NOMO-1 treated with DMSO at 0.1 percent for 48 hours (cell line): ENCODE data around the gene TRPV6.
A peak's percentile ranks its signal among the peaks of the same experiment; 100 is the strongest.

Source experiments
- DNase-seq: peaks from one replicate; lab custom pipeline; 2025; ENCODE audit not compliant: unreplicated experiment; lab: John Stamatoyannopoulos, UW

The TRPV6 gene

GRCh38 chr7:142855756-142856564 is 29.6 kb downstream of the TRPV6 start:
- DNase-seq, result no peak

GRCh38 chr7:142855114-142855743 is 30.3 kb downstream of the TRPV6 start:
- no peak for DNase-seq

GRCh38 chr7:142854372-142855113 is 31.0 kb downstream of the TRPV6 start, which contains the start of gene EPHB6:
TSS of gene EPHB6 (plus strand) at chr7:142855076. CDS start at chr7:142863228, 8,152 bp downstream.
- peak; percentile 49 for DNase-seq

DNA sequence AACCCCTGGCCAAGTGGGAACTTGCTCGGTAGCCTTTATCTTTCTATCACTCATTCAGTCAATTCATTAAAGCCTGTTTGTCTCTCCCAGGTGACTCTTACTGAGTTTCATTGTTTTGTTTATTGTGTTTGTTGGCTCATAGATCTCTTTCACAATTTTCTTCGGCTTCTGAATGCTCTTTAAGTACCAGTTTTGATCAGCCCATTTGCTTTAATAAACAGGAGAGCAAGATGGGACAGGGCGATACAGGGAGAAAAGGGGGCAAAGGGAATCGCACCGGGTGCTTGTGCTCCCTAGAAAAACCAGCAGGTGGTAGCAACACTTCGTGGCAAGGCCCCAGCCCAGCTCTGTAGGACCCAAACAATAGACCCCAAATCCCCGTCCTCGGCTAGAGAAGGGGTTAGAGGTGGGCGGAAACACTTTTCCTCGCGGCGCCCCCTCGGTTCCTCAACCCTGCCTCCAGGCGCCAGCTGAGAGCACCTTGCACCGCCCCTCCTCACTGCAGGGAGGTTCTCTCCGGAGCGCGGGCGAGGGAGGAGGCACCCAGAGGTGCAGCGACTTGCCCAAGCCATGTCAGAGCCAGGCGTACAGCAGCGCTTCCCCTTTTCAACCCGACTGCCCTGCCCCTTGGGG is 31.7 kb downstream of the TRPV6 start:
- peak; percentile 72 for DNase-seq

- DNase-seq, result no peak
These were observed 33.6 kb downstream of the TRPV6 start for GRCh38 chr7:142851919-142852318.

GRCh38 chr7:142851269-142851668 is 34.3 kb downstream of the TRPV6 start:
- DNase-seq, result no peak

GRCh38 chr7:142847353-142847752 is 38.2 kb downstream of the TRPV6 start:
- DNase-seq, result no peak

DNA sequence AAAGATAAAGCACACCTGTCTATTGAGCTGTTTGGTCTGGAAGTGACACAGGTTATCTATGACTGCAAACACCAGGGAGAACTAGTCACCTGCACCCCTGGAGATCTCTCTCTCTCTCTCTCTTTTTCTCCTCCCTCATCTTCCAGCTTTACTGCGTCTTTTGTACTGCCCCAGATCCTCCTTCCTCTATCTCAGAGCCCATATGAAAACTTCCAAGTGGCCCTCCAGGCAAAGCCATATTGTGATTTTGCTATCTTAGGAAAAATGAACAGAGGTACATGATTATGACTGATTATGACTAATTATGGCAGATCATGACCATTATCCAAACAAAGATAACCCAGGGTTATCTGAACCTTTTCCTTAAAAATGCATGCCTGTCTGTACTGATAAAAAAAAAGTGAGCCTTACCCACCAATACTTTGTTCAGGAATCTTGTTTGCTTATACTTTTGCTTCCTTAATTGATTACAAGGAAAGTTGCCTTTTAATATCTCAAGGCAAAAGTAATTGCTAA is 43.2 kb downstream of the TRPV6 start:
- DNase-seq, result no peak

- DNase-seq, result no peak
These were observed 46.9 kb downstream of the TRPV6 start for GRCh38 chr7:142838461-142839213.

DNA sequence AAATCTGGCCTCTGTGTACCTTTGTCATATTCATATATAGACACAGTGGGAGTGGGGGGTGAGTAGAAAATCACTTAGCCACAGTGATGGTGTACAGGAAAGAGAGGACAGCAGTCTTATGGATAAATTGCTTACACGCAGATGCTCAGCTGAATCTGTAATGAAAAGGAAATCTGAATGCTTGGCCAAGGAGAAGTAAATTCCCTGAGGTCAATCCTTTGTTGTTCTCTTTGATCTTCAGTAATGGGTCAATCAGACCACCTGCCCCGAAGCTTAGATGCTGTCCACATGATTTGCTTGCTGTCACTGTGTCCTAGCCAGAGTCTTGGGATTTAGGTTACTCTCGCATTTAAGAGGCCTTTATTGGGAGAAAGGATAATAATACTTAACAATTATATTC is 49.1 kb downstream of the TRPV6 start:
- no peak for DNase-seq

GRCh38 chr7:142835487-142835886 is 50.1 kb downstream of the TRPV6 start:
- no peak for DNase-seq

DNA sequence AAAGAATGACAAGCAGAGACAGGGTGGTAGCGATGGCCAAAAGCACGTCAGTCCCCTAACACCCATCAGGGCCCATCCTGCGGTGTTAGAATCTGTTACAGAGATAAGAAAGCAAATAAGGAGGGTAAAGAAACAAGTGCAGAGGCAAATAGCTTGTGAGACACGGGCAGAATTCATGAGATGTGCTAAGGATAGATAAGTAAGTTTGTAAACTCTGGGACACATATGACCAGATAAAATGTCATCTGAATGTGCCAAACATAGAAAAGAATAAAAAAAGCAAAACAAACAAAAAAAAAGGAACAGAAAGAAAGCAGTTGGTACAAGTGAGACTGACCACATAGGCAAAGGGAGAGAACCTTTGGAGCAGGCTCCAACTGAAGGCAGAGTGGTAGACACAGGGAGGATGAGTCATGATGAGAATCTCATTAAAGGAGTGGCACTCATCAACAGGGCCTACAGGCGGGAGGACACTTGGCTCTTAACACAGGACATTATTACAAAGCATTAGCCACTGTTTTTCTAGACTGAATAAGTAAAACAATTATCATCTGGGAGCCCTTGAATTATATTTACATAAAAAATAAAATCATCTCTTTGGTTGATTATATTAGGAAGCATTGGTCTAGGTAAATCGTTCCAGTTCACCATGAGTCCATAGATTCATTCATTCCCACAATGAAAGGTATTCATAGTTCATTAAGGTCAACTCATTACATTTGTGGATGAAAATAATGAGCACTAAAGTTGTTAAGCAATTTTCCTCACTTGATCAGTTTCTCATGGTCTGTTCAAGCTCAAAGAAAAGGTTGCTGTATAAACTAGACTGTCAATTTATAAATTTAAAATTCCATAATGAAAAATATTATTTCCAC is 52.1 kb downstream of the TRPV6 start:
- DNase-seq, result peak; percentile 55

GRCh38 chr7:142832417-142832816 is 53.1 kb downstream of the TRPV6 start:
- no peak for DNase-seq

DNA sequence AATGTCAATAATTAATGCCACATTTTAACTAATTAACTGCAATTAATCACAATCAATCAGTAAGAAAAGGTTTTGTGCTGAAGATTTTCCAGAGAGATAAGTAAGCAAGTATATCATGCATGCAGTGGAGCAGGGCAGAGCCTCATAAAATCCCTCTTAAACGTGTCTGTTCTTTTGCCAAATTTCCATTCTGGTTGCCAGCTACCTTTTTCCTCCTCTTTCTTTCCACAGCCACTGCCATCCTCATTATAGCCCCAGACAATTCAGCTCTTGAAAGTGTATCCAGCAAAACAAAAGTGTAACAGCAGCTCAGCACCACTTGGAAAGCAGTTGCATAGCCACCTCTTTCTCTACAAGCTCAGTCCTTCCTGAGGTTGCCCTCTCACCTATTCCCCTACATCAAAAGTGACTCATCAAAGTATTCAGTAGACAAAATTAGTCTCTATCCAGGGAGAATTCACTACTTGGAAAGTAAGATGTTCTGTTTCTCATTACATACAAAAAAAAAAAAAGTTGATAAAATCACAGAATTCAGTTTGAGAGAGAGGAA is 57.5 kb downstream of the TRPV6 start:
- DNase-seq, result no peak

- DNase-seq, result no peak
These were observed 62.8 kb downstream of the TRPV6 start for GRCh38 chr7:142822714-142823113.
